ENCODE measurements around the gene SERINC5.

DNA sequence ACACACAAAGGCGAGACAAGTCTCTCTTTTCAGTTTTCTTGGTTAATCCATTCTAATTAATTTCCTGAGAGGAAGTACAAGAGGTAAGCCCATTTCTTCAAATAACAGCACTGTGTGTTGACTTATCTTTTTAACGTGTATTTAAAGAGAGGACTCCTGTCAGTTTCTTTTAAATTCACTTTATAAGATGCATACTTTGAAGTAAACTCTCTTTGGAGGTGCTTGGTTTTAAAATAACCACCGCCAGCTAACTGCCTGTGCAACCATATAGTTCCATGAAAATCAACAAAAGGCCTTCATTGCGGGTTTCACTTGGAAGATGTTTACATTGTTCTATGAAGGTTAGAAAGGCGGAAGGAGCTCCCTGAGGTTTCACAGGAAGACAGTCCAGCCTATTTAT lies 13.1 kb upstream of the SERINC5 start:
- TF ChIP-seq, protein P1, sequence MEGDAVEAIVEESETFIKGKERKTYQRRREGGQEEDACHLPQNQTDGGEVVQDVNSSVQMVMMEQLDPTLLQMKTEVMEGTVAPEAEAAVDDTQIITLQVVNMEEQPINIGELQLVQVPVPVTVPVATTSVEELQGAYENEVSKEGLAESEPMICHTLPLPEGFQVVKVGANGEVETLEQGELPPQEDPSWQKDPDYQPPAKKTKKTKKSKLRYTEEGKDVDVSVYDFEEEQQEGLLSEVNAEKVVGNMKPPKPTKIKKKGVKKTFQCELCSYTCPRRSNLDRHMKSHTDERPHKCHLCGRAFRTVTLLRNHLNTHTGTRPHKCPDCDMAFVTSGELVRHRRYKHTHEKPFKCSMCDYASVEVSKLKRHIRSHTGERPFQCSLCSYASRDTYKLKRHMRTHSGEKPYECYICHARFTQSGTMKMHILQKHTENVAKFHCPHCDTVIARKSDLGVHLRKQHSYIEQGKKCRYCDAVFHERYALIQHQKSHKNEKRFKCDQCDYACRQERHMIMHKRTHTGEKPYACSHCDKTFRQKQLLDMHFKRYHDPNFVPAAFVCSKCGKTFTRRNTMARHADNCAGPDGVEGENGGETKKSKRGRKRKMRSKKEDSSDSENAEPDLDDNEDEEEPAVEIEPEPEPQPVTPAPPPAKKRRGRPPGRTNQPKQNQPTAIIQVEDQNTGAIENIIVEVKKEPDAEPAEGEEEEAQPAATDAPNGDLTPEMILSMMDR (IDR thresholded peaks at IDR 0.05) = no peak
- TF ChIP-seq SIN3A (IDR thresholded peaks at IDR 0.05; ENCODE audit: borderline replicate concordance, insufficient read depth, low read depth, low read length) (no peak), REST (IDR thresholded peaks at IDR 0.05; ENCODE audit: insufficient read depth in 1 of 2, low read depth in 2 of 2, low read length in 1 of 2) (no peak), POLR2AphosphoS5 (IDR thresholded peaks at IDR 0.05; ENCODE audit: low read depth, low read length) (no peak)

Data from Panc1 (cell line).